HepG2 (cell line): ENCODE results near the gene UGT1A4. TPM values are rescaled to one million over a fixed set of nuclear protein-coding genes. Genes with fewer than 3 reads are reported as not detected.

ENCODE experiments used
- AHR ChIP-seq: IDR thresholded peaks from 2 replicates; pipeline ENCODE4 v1.6.1; 2018; ENCODE audit warnings: missing genetic modification reagents, missing compliant biosample characterization
- CHD2 ChIP-seq: IDR thresholded peaks from 2 replicates; pipeline ENCODE4 v1.6.1; 2011; ENCODE audit warnings: low read depth, low read length, improper control_type of control experiment
- DZIP1 ChIP-seq: sonication (generic); formaldehyde crosslinking; IDR thresholded peaks from 2 replicates; pipeline ENCODE4 v1.5.0; 2020; ENCODE audit warnings: mild to moderate bottlenecking, missing genetic modification reagents
- HBP1 ChIP-seq: IDR thresholded peaks from 2 replicates; pipeline ENCODE4 v1.6.1; 2016; ENCODE audit warnings: low read depth, control low read depth
- KLF16 ChIP-seq, 2 experiments: sonication (generic) in 1 of 2; formaldehyde crosslinking in 1 of 2; IDR thresholded peaks; 2 replicates each; pipeline versions ENCODE4 v1.6.1 to v1.8.0; 2016 to 2023; ENCODE audit warnings: missing genetic modification reagents in 2 of 2, missing compliant biosample characterization in 1 of 2
- MAFK ChIP-seq, 2 experiments: IDR thresholded peaks in 1 of 2; conservative IDR thresholded peaks in 1 of 2; 2 replicates each; pipeline ENCODE4 v1.6.1; 2011; ENCODE audit warnings: improper control_type of control experiment in 2 of 2, low read length in 2 of 2
- SRSF9 ChIP-seq: fragments of 200-400 bp; formaldehyde crosslinking; IDR thresholded peaks from 2 replicates; pipeline ENCODE4 v1.6.1; 2018; ENCODE audit warnings: borderline replicate concordance, mild to moderate bottlenecking, low read depth, low read length; ENCODE audit not compliant: insufficient read depth, poor library complexity, severe bottlenecking
- ZNF549 ChIP-seq: sonication (generic); formaldehyde crosslinking; IDR thresholded peaks from 2 replicates; pipeline ENCODE4 v1.5.0; 2020; ENCODE audit warnings: missing genetic modification reagents
- ZNF574 ChIP-seq: sonication (generic); formaldehyde crosslinking; IDR thresholded peaks from 2 replicates; pipeline ENCODE4 v1.4.0; 2020; ENCODE audit warnings: missing genetic modification reagents
- ZNF605 ChIP-seq: sonication (generic); formaldehyde crosslinking; IDR thresholded peaks from 2 replicates; pipeline ENCODE4 v1.8.0; 2022; ENCODE audit warnings: mild to moderate bottlenecking, missing genetic modification reagents
- ZNF781 ChIP-seq: sonication (generic); formaldehyde crosslinking; IDR thresholded peaks from 2 replicates; pipeline ENCODE4 v1.5.1; 2020; ENCODE audit warnings: borderline replicate concordance, mild to moderate bottlenecking, missing genetic modification reagents; ENCODE audit errors: not compliant biosample characterization
- polyA plus RNA-seq, 8 experiments: library from polyadenylated mRNA; depleted of rRNA in 3 of 8; stranded (reverse) in 7 of 8; unstranded in 1 of 8; fragments of >200 nt; fragmentation: Illumina TruSeq in 4 of 8; extraction: Trizol in 4 of 8; gene quantifications; 2 replicates each; pipeline versions ENCODE4 v1.2.1 to v1.2.3, GENCODE V29; 2011 to 2016; ENCODE audit warnings: low read depth in 4 of 8, missing spikeins in 1 of 8, mixed read lengths in 1 of 8; ENCODE audit not compliant: insufficient read depth in 1 of 8
- total RNA-seq, 5 experiments: library from RNA; depleted of rRNA; stranded (reverse); fragments of >200 nt; fragmentation: Illumina TruSeq; extraction: Trizol; gene quantifications; 2 replicates each; pipeline ENCODE4 v1.2.3, GENCODE V29; 2016; ENCODE audit warnings: low read depth in 1 of 5

The UGT1A4 gene
- total and polyA plus RNA-seq, 2 of the 13 experiments (the other 11 are each of a cell fraction or from before 2014, with no cell fraction given), result not detected

- TF ChIP-seq MAFK (conservative IDR thresholded peaks at IDR 0.05 in 1 of 2, IDR thresholded peaks at IDR 0.05 in 1 of 2; ENCODE audit: low read length in 2 of 2), result no peak
- no peak for TF ChIP-seq ZNF574 (CRISPR knock-in tag)
- TF ChIP-seq HBP1, result no peak
- no peak for TF ChIP-seq DZIP1 (CRISPR knock-in tag)
- TF ChIP-seq AHR (CRISPR knock-in tag), result no peak
- no peak for TF ChIP-seq SRSF9
- no peak for TF ChIP-seq CHD2
- TF ChIP-seq KLF16 (CRISPR knock-in tag; IDR thresholded peaks at IDR 0.05), result no peak
- no peak for TF ChIP-seq ZNF605 (CRISPR knock-in tag)
- no peak for TF ChIP-seq ZNF549 (CRISPR knock-in tag)
- no peak for TF ChIP-seq ZNF781 (CRISPR knock-in tag)
- TF ChIP-seq, all 625 proteins: peak for 0
Measured at GRCh38 chr2:233796254-233796653, 77.7 kb downstream of the UGT1A4 start (continued).
